C4-2B (cell line): ENCODE measurements around the gene CDCA8.
A peak's percentile ranks its signal among the peaks of the same experiment; 100 is the strongest.
"Not testable (repeated sequence)": the region's sequence is repeated elsewhere in the genome, so short reads cannot be mapped to it uniquely, and the experiment has no call there.

Experiments
- H3K27ac ChIP-seq: fragments of 450-650 bp; 2 replicates; pipeline ENCODE4 v1.5.1; 2017
- ZFX ChIP-seq: fragments of 450-650 bp; IDR thresholded peaks from 2 replicates; pipeline ENCODE4 v1.6.1; 2017
- TF ChIP-seq, protein P1 (sequence below): fragments of 450-650 bp; conservative IDR thresholded peaks from 2 replicates; pipeline ENCODE4 v1.5.1; 2017; ENCODE audit warnings: mild to moderate bottlenecking

Gene CDCA8

GRCh38 chr1:37685722-37686121 lies 6.6 kb upstream of the CDCA8 start:
- no peak overlapping the region for H3K27ac ChIP-seq
- no peak for TF ChIP-seq ZFX
- TF ChIP-seq, protein P1, sequence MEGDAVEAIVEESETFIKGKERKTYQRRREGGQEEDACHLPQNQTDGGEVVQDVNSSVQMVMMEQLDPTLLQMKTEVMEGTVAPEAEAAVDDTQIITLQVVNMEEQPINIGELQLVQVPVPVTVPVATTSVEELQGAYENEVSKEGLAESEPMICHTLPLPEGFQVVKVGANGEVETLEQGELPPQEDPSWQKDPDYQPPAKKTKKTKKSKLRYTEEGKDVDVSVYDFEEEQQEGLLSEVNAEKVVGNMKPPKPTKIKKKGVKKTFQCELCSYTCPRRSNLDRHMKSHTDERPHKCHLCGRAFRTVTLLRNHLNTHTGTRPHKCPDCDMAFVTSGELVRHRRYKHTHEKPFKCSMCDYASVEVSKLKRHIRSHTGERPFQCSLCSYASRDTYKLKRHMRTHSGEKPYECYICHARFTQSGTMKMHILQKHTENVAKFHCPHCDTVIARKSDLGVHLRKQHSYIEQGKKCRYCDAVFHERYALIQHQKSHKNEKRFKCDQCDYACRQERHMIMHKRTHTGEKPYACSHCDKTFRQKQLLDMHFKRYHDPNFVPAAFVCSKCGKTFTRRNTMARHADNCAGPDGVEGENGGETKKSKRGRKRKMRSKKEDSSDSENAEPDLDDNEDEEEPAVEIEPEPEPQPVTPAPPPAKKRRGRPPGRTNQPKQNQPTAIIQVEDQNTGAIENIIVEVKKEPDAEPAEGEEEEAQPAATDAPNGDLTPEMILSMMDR, result no peak

DNA sequence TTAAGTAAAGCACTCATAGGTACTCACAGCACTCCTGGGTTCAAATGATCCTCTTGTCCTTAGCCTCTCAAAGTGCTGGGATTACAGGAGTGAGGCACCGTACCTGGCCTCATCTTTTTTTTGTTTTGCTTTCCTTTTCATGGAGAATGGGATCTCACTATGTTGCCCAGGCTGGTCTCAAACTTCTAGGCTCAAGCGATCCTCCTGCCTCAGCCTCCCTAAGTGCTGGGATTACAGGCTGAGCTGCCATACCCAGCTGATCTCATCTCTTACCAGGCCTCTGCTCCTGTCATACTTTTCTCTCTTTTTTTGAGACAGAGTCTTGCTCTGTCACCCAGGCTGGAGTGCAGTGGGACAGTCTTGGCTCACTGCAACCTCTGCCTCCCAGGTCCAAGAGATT lies 4.6 kb upstream of the CDCA8 start:
- not testable (repeated sequence) for H3K27ac ChIP-seq

- no peak overlapping the region for H3K27ac ChIP-seq
- TF ChIP-seq, protein P1, result no peak
- no peak for TF ChIP-seq ZFX
Observed at GRCh38 chr1:37688926-37689325, 3.4 kb upstream of the CDCA8 start.

- H3K27ac ChIP-seq, result peak overlapping the region; percentile 93
Observed at GRCh38 chr1:37691497-37692077, 729 bp upstream of the CDCA8 start.

GRCh38 chr1:37692834-37693175 lies 489 bp downstream of the CDCA8 start:
- TF ChIP-seq, protein P1, result no peak
- TF ChIP-seq ZFX, result no peak
- peak overlapping the region; percentile 93 for H3K27ac ChIP-seq

More at GRCh38 chr1:37691497-37692077, 729 bp upstream of the CDCA8 start:
- TF ChIP-seq ZFX, result peak; percentile 95; the same call in 1 of the 2 replicates
- TF ChIP-seq, protein P1, result no peak

DNA sequence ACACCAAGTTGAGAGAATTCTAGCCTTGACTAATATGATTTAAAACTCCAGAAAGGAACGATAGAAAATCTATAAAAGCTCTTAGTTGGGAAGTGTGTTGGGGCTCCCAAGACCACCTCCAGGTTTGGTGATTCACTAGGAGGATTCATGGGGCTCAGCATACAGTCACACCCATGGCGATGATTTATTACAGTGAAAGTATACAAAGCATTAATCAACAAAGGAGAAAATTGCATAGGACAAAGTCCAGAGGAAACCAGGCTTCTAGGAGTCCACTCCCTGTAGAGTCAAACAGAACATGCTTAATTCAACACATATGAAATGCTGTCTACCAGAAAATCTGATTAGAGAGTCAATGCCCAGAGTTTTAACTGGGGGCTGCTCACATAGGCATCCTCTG lies 4.8 kb downstream of the CDCA8 start:
- H3K27ac ChIP-seq, result no peak overlapping the region
- TF ChIP-seq, protein P1, result no peak
- TF ChIP-seq ZFX, result no peak

GRCh38 chr1:37697737-37698136 lies 5.4 kb downstream of the CDCA8 start:
- TF ChIP-seq, protein P1, result no peak
- TF ChIP-seq ZFX, result no peak
- H3K27ac ChIP-seq, result no peak overlapping the region

DNA sequence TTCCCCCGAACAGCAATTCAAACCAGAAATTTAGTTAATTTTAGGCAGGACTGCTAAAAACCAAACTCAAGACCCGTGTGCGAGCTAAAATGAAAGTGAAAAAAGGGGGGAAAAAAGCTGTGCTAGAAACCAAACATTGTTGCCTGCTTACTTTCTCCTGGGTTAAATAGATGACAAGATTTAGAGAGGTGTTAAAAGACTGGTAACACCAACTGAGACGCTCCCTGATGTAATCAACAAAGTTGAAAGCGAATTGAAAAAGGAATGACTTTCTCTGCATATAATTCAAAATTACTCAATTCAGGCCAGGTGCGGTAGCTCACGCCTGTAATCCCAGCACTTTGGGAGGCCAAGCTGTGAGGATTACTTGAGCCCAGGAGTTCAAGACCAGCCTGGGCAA lies 6.8 kb downstream of the CDCA8 start:
- no peak for TF ChIP-seq ZFX
- TF ChIP-seq, protein P1, result no peak
- no peak overlapping the region for H3K27ac ChIP-seq
